NCI-H2081 (cell line): ENCODE data around the gene TBPL1.

Source experiments
- DNase-seq, 2 experiments: peaks; one replicate each; lab custom pipeline; 2025; lab: John Stamatoyannopoulos, UW

The TBPL1 gene

GRCh38 chr6:134007077-134007476 is 54.1 kb downstream of the TBPL1 start:
- peak; percentile 59 to 86 for DNase-seq

- DNase-seq, result no peak
Observed at GRCh38 chr6:134009876-134010275, 56.9 kb downstream of the TBPL1 start.

- DNase-seq, result no peak
Observed at GRCh38 chr6:134010400-134010799, 57.4 kb downstream of the TBPL1 start.

GRCh38 chr6:134010974-134011373 is 58.0 kb downstream of the TBPL1 start:
- DNase-seq, result no peak

GRCh38 chr6:134014588-134015137 is 61.6 kb downstream of the TBPL1 start:
- no peak for DNase-seq

- no peak for DNase-seq
Observed at GRCh38 chr6:134015719-134016557, 62.9 kb downstream of the TBPL1 start.

- DNase-seq, result no peak
Observed at GRCh38 chr6:134016558-134016814, 63.5 kb downstream of the TBPL1 start.

GRCh38 chr6:134020071-134020470 is 67.0 kb downstream of the TBPL1 start:
- no peak for DNase-seq

GRCh38 chr6:134020543-134020942 is 67.5 kb downstream of the TBPL1 start:
- DNase-seq, result peak in 1 of 2 experiments; percentile 7

- no peak for DNase-seq
Observed at GRCh38 chr6:134020968-134021367, 67.9 kb downstream of the TBPL1 start.

GRCh38 chr6:134021396-134022122 is 68.5 kb downstream of the TBPL1 start:
- no peak for DNase-seq

GRCh38 chr6:134022650-134023049 is 69.6 kb downstream of the TBPL1 start:
- no peak for DNase-seq

- no peak for DNase-seq
Observed at GRCh38 chr6:134026597-134026996, 73.6 kb downstream of the TBPL1 start.

GRCh38 chr6:134028438-134028837 is 75.4 kb downstream of the TBPL1 start:
- no peak for DNase-seq

GRCh38 chr6:134029495-134030455 is 76.8 kb downstream of the TBPL1 start:
- DNase-seq, result peak in 1 of 2 experiments; percentile 20

GRCh38 chr6:134031696-134032255 is 78.8 kb downstream of the TBPL1 start:
- no peak for DNase-seq

GRCh38 chr6:134034478-134034877 is 81.5 kb downstream of the TBPL1 start:
- DNase-seq, result no peak

GRCh38 chr6:134034961-134035822 is 82.2 kb downstream of the TBPL1 start:
- DNase-seq, result no peak

- peak; percentile 66 to 82 for DNase-seq
Observed at GRCh38 chr6:134035823-134036296, 82.8 kb downstream of the TBPL1 start.

- DNase-seq, result no peak
Observed at GRCh38 chr6:134039116-134039515, 86.1 kb downstream of the TBPL1 start.
